HG02840 (cell line): ENCODE results near the gene ASIC2.

ENCODE experiments used
- ATAC-seq: cut with Tn5 transposase; IDR thresholded peaks from one replicate; pipeline ENCODE4 v1.9.1; 2021; ENCODE audit warnings: mild to moderate bottlenecking, moderate library complexity, moderate number of reproducible peaks; ENCODE audit not compliant: unreplicated experiment, low FRiP score

The ASIC2 gene

DNA sequence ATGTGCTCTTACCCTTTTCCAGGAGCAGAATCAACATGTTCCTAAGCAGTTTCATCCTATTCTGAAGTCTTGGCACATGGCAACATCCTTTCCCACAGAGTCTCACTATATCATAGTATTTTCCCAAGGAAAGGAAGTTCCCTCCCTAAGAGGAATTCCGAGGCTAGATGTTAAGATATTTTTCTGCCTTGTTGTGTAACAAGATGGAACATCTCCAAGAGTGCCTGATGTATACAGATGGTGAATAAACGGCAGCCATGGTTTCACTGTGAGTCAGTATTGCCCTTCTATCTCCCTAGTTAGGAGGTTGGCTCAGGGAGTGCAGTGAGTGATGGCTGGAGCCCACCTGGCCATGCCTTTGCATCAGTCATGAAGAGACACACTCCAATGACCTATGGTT, 253.2 kb downstream of the ASIC2 start:
- no peak for ATAC-seq

DNA sequence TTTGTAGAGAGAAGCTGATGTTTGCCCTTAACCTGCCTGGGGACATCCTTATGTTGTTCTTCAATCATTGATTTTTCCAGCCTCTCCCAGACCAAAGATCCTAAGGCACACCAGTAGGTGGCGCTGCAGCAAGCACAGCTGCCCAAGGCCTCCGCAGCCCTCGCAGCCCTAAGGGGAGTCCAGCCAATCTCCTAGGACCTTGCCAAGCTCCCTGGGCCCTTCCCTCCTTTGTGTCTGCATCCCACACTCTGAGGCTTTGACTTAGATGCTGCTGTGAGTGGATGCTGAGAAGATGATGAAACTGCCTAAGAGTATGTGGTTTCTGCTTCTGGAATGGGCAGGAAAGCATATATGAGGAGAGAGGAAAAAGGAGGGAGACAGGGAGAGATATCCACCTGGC, 254.4 kb downstream of the ASIC2 start:
- no peak for ATAC-seq

DNA sequence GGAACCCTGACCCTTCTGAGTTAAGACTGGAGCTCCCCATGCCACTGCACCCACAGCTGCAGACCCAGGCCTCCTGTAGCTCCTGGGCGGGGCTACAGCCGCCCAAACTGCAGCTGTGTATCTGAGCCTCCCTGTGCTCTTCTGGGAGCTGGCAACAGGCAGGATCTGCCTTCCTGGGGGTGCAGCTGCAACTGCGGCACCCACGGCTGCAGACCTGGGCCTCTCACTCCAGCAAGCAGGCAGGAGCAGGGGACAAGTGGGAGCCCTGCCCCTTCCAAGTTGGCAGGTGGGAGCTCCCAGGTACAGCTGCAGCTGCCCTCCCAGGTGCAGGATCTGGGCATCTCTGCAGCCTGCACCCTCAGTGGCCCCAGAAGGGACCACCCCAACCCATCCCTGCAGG, 259.9 kb downstream of the ASIC2 start:
- no peak for ATAC-seq

DNA sequence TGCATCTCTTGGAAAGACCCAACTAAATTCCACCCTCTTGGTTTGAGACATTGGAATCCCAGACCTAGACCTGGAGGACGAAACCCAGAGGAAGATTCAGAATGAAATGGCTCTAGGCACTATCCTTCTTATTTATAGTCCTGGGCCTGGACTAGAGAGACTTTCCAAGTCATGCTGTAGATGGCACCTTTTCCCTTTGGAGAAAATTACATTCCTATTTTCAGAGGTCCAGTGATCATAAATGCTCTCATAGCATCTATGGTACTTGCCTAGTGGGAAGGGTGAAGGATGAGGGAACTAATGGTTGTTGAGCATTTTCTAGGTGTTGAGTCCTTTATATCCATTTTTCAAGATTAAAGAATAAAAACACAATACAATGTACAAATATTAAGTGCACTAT, 264.3 kb downstream of the ASIC2 start:
- ATAC-seq, result no peak

DNA sequence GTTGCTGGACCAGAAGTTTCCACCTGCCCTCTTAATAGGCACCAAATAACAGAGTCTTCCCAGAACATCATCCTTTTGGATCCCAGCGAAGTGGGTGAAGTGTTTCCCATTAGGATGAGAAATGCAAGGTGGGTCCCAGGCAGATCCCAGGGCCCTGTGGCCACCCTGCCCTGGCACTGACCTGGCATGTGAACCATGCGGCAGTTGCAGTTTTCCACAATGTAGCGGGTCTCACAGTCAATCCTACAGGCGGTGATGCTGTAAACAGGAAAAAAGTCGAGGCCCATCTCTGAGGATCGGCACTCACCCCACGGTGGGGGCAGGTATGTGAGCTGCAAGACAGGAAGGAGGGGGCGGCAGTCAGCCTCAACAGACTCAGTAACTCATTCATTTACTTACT, 265.0 kb downstream of the ASIC2 start:
- ATAC-seq, result no peak

DNA sequence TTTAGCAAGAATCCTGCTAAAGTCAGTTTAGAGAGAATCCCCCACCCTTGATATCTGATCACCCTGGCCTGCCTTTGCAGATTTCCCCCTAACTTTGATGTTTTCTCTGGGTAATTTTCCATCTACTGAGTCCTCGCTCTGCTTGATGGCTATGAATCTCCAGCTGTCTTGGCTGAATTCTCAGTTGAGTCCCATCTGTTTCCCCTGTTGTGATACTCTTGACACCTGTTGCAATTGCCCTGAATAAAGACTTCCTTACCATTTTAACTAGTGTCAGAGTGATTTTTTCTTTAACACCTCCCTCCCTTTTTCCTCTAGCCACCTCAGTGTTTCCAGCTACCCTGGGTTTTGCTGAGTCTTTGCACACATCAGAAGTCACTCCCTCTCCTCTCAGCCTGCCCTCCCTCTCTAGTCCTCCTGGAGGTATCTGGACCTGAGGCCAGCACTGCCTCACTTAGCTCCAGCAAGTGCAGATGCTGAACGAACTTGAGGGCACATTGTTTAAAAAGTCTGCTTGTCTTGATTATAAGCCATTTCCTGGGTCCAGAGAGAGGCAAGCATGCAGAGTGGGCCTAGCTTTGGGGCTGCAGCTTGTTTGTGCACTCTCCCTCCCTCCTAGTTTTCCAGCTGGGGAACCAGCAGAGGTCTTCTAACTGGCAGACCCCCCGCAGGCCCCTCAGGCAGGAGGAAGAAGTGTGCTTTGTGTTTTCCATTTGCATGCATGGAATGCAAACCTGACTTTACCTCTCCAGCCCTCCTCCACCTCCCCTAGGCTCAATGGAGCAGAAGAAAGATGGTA, 268.2 kb downstream of the ASIC2 start:
- ATAC-seq, result no peak

DNA sequence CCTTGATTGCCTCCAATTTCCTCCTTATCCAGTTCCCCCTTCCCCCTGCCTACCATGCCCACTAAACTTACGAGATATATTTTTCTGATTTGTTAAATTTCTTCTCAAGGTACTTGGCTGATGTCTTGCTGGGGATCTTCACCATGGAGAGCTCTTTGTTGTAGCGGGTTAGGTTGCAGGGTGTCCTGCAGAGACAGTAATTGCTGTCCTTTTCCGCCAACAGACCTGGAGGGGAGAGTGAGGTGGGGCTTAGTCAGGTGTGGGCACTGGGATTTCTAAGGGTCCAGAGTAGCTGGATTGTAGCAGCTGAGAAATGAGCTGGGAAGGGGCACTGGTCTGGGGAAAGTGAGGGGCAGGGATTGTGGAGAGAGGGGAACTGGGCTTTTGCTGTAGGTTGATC, 269.3 kb downstream of the ASIC2 start:
- no peak for ATAC-seq

DNA sequence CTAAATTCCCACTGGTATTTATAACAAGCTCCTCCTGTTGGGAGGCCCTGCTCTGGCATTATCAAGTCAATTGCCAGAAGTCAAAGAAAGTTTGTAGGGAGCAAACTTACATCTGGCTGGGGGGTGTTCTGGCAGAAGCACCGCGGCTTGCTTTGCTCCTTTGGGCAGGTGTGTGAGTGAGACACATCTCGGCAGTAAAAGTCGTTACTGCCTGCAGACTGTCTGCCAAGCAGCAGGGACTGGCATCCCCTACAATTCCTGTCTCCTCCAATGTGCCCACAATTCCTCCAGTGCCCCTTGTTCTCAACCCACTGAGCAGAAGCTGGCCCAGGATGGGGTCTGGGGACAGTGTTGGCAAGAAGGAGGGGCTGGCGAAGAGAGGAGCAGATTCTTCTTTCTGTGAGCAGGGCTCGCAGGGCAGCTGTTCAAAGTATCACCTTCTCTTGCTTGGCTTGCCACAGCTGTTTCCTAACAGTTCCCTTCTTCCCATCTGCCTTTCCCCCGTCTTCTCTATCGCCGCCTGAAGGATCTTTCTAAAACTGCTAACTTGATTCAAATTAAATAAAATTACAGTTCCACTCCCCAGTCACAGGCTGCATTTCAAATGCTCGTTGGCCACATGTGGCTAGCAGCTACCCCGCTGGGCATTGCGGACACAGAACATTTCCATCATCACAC, 271.2 kb downstream of the ASIC2 start:
- no peak for ATAC-seq

DNA sequence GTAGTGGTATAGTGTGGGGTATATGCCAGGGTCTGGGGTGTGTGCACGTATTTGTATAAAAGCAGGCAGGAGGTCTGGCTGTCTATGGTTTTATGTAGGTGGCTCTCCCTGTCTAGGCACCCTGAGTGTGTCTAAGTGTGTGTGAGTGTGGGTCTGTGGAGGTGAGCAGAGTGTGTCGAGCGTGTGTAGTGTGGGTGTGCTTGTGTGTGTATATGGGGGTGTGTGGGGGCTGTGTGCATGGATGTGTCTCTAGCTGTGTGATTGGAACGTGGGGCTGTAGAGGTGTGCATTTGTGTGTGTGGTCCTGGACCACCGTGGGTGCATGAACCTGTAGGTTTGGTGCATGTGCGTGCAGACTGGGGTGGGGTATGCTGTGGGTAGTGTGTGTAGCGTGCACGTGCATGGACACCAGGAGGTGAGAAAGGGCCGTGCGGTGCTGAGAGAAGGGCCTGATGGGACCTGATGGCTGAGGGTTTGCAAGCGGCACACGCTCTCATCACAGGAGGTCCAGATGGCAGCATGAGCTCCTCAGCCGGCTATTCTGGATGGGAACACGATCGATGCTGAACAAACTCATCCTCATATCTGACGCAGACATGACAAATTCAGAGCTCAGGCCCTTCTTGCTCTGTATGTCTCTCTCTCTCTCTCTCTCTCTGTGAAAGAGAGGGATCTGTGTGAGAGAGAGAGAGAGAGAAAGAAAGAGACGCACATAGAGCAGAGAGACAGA, 273.8 kb downstream of the ASIC2 start:
- ATAC-seq, result no peak

DNA sequence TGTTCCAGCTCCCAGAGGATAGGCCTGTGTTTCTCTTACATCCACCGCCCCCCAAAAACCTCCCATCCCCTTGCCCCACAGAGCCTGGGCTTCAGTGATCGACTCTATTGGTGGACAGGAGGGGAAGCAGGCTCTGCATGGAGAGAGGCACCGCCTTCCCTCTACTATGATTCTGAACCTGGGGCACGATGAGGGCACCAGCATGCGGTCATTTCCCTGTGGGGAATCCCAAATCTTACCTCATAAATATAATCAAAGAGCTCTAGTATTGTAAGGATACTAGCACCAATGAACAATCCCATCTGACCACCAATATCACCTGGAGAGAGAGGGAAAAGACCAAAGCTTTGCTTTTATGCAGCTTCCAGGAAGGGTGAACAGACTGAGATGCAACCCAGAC, 275.7 kb downstream of the ASIC2 start:
- ATAC-seq, result no peak

DNA sequence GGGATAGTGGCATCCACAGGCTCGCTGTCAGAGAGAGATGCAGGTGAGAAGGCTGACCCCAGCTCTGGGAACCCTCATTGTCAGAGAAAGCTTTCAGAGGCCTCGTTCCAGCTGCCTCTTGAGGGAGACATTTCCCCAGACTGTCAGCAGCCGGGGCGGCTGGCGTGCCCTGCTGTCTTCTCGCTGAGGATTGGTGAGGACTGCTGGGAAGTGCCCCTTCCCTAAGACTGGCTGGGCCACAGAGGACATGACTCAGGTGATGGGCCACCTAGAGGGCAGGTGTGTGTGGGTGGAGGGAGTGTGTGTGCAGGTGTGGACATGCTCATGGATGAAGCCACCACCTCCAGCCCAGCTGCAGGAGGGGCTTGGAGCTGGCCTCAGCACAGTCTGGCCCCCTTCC, 276.2 kb downstream of the ASIC2 start:
- no peak for ATAC-seq

DNA sequence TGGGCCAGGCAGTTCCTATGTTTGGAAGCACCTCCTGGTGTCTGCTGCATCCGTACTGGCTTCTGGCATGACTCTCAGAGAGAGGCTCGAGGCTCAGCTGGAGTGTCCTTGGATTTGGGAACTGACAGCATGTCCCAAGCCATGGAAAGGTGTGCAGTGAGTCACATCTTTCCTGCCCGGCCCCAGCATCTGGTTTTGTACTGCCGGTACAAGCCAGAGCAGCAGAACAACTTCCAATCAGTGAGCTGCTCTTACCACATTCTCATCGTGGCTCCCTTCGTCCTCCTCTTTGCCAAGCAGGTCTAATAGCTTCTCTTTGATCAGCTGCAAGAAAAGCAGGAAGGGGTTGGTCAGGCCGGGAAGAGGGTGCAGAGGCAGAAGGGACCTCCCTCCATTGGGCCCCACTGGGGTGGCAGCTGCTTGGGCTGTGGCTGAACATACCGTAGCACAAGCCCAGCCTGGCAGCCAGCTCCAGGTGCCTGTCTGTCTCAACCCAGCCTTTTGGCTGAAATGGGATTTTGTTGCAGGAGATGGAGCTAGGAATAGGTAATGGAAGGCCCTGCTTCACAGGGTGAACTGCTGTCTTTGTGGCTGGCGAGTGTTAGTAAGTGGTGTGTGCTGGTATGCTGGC, 277.3 kb downstream of the ASIC2 start:
- no peak for ATAC-seq

DNA sequence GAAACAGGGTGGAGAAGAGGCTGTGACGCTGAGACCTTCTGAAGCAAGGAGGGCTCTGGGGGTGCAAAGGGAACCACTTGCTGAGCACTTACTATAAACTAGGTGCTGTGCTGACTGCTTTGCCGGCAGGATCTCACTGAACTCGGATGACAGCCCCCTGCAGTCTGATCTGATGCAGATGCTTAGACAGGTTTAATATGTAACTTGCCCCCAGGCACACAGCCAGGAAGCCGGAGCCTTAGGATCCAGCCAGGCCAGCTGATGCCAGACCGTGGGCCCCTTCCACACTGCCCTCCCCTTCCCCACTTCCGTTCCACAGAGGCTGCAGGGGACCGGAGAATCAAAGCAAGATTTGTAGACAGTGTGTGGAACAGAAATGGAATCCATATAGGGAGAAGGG, 278.3 kb downstream of the ASIC2 start:
- ATAC-seq, result no peak

DNA sequence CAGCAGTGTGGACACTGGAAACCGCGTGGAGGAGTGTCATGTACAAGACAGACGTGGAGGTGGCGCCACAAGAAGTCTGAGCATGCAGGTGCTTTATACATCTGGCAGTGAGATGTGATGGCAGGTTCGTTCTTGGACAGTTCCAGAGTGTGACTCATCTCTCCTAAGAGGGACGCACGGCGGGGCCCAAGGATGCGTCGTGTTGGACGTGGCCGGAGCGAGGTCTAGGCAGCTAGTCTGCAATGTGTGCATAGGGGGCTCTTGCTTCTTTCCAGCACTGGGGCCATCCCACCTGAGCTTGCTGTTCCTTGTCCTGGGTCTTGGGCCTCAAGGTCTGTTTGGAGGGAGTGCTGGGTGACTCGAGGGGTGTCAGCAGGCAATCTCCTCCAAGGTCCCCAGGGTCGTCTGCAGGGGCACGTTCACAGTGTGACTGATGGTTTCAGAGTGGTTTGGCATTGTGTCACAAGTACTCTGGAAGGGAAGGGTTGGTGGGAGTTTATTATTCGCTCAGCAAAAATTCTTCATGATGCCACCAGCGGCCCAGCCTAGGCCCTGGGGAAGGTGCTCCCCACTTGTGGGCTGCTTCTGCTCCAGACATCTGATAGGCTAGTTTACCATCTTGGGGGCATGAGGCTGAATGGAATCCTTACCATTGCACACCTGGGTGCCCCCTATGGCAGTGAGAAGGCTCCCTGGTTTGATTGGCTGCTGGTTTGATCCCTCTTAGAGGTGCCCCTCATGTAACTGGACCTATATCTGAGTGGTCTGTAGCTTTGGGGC, 279.3 kb downstream of the ASIC2 start:
- no peak for ATAC-seq

DNA sequence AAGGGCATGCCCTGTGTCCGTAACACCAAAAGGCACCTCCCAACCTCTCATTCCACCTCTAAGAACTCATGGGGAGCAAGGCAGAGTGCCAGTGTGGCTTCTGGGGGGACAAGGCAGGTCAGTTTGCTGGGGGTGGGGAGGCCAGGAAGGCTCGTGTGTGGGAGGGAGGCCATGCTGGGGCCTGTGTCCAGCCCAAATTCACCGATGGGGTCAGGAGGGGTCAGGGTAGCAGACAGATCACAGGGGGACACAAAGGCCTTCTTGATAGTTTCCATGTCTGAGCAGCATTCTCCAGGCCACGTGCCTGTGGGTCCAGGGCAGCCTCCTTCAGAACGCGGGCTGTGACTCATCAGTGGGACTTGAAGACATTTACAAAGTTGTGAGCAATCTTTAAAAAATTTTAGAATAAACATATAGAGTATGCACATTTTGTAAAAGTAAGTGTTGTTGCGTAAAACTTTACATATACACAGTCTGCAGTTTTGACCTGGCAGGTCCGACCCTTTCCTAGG, 280.5 kb downstream of the ASIC2 start:
- no peak for ATAC-seq

DNA sequence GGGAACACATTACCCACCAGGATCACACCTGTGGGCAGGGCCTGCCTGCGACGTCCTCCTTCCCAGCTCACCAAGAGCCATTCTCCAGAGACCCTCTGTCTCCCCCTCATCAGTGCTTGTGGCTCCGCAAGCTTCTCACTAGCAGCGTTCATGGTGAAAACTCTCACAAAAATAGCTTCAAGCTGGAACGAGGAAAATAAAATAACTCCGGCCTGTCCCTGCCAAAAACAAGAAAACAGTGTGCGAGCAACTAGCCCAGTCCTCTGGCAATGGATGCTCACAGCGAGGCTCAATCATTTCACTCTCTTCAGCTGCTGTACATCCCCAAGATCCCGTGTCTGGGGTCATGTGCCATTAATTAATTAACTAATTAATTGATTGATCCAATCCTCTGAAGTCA, 283.5 kb downstream of the ASIC2 start:
- no peak for ATAC-seq

DNA sequence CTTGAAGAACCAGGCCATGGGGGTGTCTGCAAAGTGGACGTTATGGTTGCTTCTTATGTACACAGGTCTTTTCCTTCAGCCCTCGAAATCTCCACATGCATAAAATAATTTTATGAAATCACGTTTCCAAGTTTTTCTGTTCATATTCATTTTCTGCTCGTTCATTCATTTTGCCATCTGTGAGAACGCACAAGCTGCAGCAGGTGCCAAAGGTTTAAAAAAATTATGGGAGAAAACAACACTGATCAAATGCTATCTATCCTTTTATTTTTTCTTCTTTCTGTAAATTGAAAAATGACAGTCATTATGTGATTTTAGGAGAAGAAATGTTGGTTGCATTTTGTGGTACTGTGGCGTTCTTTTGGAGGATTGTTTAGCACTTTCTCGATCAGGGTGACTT, 285.9 kb downstream of the ASIC2 start:
- ATAC-seq, result no peak

DNA sequence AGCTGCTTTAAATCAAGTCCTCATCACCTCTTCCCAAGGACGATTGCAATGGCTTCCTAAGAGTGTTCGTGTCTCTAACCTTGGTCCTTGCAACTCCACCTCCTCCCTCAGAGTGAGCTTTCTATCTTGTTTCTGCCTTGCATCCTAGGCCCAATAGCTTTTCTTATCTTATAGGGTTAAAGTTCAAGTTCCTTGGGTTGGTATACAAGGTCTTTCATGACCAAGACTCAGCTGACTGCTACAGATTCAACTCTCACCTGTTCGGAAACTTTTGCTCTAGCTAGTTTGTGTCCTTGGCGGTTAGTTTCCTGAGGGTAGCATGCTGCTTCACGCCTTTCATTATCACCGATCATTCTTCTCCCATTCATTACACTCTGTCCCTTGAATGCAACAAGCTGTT, 290.8 kb downstream of the ASIC2 start:
- ATAC-seq, result no peak

DNA sequence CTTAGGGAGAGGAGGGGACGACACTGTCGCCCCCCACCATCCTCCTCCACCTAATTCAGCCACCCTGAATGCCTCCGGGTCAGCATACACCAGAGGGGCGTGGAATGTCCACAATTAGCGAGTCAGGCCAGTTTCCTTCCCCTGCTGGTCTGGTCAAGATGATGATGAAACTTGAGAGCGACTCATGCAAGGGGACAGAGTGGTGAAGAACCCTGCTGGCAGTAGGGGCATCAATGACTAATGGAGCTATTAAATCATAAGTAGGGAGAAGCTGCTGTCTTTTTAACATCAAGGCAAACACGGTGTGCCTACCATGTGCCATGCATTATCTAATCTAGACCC, 294.2 kb downstream of the ASIC2 start:
- no peak for ATAC-seq
